WERI-Rb-1 (cell line): ENCODE measurements around the gene SFPQ.

Source experiments
- DNase-seq: peaks from one replicate; pipeline ENCODE4 v3.0.0-alpha.2; 2020
- H3K27ac ChIP-seq: fragments of 250-450 bp; sonication (Bioruptor Pico); 2 replicates; pipeline ENCODE4 v1.5.1; 2020; ENCODE audit warnings: mild to moderate bottlenecking, moderate library complexity
- H3K27me3 ChIP-seq: fragments of 250-450 bp; sonication (Bioruptor Pico); 2 replicates; pipeline ENCODE4 v1.5.1; 2021; ENCODE audit warnings: mild to moderate bottlenecking, low read depth, moderate library complexity; ENCODE audit not compliant: insufficient read depth, severe bottlenecking
- H3K36me3 ChIP-seq: fragments of 250-450 bp; sonication (Bioruptor Pico); 2 replicates; pipeline ENCODE4 v1.5.1; 2020; ENCODE audit warnings: mild to moderate bottlenecking, moderate library complexity
- H3K4me3 ChIP-seq: 2 replicates; pipeline ENCODE4 v1.5.1; 2011; ENCODE audit warnings: low read depth, mild to moderate bottlenecking, control low read depth, low read length
- H3K9me3 ChIP-seq: fragments of 250-450 bp; sonication (Bioruptor Pico); 2 replicates; pipeline ENCODE4 v1.5.1; 2021; ENCODE audit warnings: mild to moderate bottlenecking, moderate library complexity; ENCODE audit not compliant: severe bottlenecking
- CTCF ChIP-seq: IDR thresholded peaks from 2 replicates; pipeline ENCODE4 v1.5.1; 2011; ENCODE audit warnings: low read depth, mild to moderate bottlenecking, control low read depth, inconsistent platforms, low read length

SFPQ gene

GRCh38 chr1:35202048-35202719, 9.2 kb upstream of the SFPQ start:
- peak; percentile 92 for TF ChIP-seq CTCF

GRCh38 chr1:35201631-35202030, 8.7 kb upstream of the SFPQ start:
- Histone ChIP-seq H3K27me3 (no peaks in the 10 kb centered on the region), H3K9me3 (peaks cover 7% of the 10 kb centered on the region), H3K4me3 (no peak overlapping the region), H3K36me3 (no peaks in the 10 kb centered on the region), H3K27ac (no peak overlapping the region)
- no peak for TF ChIP-seq CTCF
- DNase-seq = no peak

More at GRCh38 chr1:35202048-35202719, 9.2 kb upstream of the SFPQ start:
- no peaks in the 10 kb centered on the region for H3K27me3 ChIP-seq
- H3K4me3 ChIP-seq = no peak overlapping the region
- H3K36me3 ChIP-seq = no peaks in the 10 kb centered on the region
- no peak overlapping the region for H3K27ac ChIP-seq
- peaks cover 7% of the 10 kb centered on the region for H3K9me3 ChIP-seq
- peak; percentile 82 for DNase-seq

- Histone ChIP-seq H3K4me3 (peak overlapping the region; percentile 78), H3K27ac (peak overlapping the region; percentile 99), H3K27me3 (no peaks in the 10 kb centered on the region), H3K9me3 (peaks cover 4% of the 10 kb centered on the region), H3K36me3 (peaks cover 57% of the 10 kb centered on the region)
- DNase-seq = peak; percentile 78
- no peak for TF ChIP-seq CTCF
Measured at GRCh38 chr1:35192056-35192852, 691 bp downstream of the SFPQ start.

- Histone ChIP-seq H3K27ac (peak overlapping the region; percentile 99), H3K27me3 (no peaks in the 10 kb centered on the region), H3K9me3 (peaks cover 4% of the 10 kb centered on the region), H3K4me3 (peak overlapping the region; percentile 78), H3K36me3 (peaks cover 64% of the 10 kb centered on the region)
- no peak for TF ChIP-seq CTCF
- no peak for DNase-seq
Measured at GRCh38 chr1:35191429-35192055, 1.4 kb downstream of the SFPQ start.

- peaks cover 4% of the 10 kb centered on the region for H3K9me3 ChIP-seq
- no peak for DNase-seq
- H3K36me3 ChIP-seq = peaks cover 71% of the 10 kb centered on the region
- H3K27me3 ChIP-seq = no peaks in the 10 kb centered on the region
- no peak overlapping the region for H3K27ac ChIP-seq
- TF ChIP-seq CTCF = no peak
- H3K4me3 ChIP-seq = peak overlapping the region; percentile 78
Measured at GRCh38 chr1:35190784-35191183, 2.2 kb downstream of the SFPQ start.
